Stimulated activated naive CD8-positive, alpha-beta T cell treated with anti-CD3 and anti-CD28 coated beads, Interleukin-15, Interleukin-2, amounts not matched to agents 100 U/mL and 50 U/mL, for 24 hours (primary cell): ENCODE measurements around the gene FOSB.
"Not testable (repeated sequence)": the region's sequence is repeated elsewhere in the genome, so short reads cannot be mapped to it uniquely, and the experiment has no call there.

Experiments
- ATAC-seq: fragments of 150-1000 bp; cut with Tn5 transposase; one replicate; pipeline ENCODE4 v1.10.0; 2021
- DNase-seq: peaks from one replicate; pipeline ENCODE4 v3.0.0; 2021

FOSB gene

DNA sequence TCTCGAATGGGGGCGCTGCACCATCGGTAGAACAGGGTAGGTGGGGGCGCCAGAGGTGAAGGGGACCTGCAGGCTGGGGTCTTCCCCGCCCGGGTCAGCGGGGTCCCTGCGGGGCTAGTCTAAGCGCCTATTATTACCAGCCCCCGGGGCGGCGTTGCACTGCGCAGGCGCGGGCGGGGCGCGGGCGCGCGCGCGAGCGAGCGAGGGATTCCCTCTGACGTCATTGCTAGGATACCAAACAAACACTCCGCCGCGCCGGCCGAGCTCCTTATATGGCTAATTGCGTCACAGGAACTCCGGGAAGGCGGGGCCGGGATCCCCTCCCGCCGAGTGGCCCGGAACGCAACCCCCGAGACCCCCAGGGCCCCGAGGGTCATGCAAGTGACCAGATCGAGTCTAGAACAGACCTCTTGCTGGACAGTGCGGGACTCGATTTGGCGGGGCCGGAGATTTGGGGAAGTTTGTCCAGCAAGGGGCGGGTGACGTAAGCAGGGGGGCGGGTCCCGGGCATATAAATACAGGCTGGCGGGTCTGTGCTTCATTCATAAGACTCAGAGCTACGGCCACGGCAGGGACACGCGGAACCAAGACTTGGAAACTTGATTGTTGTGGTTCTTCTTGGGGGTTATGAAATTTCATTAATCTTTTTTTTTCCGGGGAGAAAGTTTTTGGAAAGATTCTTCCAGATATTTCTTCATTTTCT is at the start of gene FOSB:
TSS of gene FOSB (plus strand) at position 541 of the 703 bp plus-strand sequence. CDS start 591 bp downstream, outside the sequence.
- DNase-seq (peak; percentile 93), ATAC-seq (peak; percentile 21)

DNA sequence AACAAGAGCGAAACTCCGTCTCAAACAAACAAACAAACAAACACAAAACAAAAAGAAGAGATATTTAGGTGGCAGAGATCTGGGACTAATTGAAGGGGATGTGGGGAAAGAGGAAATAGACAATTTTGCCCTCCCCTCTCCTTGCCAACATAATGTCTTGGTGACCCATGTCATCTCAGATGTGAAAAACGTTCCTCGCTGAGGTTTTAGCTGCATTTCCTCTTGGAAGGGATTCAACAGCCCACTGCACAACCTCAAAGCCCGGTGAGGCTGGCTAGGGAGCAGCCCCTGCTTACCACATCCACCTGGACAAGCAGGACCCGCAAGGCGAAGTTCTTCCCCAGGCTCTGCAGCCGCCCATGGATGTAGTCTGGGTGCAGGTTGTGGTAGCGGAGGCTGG is 49.0 kb upstream of the FOSB start:
- ATAC-seq (no peak), DNase-seq (no peak)

DNA sequence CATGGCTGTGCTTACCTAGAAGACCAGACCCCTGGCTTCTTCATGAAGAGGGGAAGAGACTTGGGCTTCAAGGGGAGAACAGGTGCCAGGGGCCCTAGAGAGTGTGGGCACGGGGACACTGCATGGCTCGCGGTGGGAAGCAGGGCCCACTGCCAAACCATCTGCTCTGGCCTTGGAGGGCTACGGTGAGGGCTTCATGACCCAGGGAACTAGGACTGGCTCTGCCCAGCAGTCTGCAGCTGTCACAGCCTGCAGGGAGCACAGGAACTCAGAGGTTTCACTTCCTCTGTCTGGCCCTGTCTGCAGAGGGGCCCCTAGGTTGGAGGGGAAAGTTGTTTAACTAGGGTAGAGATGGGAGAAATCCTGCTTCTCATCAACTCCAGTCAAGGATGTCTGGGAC is 48.4 kb upstream of the FOSB start:
- ATAC-seq (no peak), DNase-seq (no peak)

DNA sequence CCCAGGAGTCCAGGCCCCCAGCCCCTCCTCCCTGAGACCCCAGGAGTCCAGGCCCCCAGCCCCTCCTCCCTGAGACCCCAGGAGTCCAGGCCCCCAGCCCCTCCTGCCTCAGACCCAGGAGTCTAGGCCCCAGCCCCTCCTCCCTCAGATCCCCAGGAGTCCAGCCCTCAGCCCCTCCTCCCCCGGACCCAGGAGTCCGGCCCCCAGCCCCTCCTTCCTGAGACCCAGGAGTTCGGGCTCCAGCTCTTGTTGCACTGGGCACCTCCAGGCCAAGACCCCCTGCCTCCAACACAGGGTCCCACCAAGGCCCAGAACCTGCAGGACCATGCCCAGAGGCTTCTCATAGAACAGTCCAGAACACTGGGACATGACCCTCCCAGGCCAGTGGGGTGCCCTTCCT is 47.9 kb upstream of the FOSB start:
- ATAC-seq (no peak), DNase-seq (no peak)

DNA sequence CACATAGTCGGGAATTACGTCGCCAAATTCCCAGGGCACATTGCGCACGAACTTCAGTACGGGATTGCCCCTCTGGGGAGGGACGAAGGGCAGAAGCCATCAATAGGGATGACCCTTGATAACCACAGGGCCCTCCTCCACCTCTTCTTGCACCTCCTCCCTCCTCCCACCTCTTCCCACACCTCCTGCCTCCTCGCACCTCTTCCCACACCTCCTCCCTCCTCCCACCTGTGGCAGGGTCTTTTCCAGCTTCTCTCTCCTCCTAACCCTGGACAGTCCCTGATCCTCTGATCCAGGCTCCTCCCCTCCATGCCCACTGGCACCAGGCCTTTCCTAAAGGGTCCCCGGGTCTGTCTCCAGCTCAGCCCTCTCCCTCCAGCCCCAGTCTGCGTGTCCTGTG is 47.4 kb upstream of the FOSB start:
- ATAC-seq: no peak
- DNase-seq: no peak

DNA sequence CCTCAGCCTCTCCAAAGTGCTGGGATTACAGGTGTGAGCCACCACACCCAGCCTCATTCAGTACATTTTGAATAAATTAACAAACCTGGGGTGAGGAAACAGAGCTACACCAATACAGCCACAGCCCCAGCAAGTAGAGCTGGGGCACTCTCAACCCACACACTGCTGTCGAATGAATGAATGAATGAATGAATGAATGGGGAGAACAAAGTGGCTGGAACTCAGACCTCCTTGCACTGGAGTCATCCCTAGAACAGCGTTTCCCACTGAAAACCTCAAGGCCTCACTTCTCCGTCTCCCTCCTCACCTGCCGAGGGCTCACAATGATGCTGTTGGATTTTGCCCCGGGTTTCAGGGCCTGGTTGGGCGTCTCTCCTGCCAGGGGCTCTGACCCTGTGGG is 46.9 kb upstream of the FOSB start:
- no peak for ATAC-seq
- no peak for DNase-seq

DNA sequence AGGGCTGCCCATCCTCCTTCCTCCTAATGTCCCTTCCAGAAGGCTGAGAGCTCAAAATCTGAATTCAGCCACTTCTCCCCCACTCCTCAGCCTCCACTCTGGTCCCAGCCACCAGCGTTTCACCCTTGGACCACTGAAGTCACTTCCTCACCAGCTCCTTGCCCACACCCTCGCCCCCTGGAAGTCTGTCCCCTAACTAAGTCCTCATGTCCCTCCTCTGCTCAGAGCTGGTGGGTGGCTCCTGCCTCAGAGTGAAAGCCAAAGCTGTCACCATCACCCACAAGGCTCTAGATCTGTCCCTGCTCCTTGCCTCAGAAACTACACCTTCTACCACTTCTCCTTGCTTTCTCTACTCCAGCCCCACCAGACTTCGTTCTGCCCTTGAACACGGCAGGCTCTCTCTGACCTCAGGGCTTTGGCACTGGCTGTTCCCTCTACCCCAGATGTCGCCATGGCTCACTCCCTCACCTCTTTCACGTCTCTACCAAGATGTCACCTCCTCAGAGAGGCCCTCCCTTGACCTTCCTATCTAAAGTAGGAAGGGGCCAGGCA is 45.8 kb upstream of the FOSB start:
- ATAC-seq (no peak), DNase-seq (no peak)

DNA sequence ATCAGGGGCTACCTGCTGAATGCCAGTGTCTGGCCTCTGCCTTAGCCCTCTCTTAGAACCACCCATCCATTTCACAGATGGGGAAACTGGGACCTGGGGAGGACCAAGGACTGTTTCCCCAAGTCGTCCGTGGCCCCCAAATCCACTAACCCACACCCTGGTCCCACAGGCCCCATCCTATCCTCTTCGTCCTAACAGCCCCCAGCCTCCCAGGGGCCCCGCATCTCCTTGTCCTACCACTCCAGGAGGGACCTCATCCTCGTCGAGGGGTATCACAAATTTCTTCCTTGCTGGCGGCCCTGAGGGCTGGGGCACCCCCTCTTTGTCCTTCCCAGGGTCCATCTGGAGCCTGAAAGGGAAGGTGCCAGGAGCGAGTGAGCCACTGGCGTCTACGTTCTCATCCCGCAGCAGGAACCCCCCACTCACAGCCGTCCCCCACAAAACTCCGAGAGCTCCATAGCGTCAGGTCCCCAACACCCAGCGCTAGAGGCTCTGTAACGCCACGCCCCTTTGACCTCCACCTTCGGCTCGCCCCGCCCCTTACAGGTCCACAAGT is 44.7 kb upstream of the FOSB start:
- DNase-seq (no peak), ATAC-seq (no peak)

DNA sequence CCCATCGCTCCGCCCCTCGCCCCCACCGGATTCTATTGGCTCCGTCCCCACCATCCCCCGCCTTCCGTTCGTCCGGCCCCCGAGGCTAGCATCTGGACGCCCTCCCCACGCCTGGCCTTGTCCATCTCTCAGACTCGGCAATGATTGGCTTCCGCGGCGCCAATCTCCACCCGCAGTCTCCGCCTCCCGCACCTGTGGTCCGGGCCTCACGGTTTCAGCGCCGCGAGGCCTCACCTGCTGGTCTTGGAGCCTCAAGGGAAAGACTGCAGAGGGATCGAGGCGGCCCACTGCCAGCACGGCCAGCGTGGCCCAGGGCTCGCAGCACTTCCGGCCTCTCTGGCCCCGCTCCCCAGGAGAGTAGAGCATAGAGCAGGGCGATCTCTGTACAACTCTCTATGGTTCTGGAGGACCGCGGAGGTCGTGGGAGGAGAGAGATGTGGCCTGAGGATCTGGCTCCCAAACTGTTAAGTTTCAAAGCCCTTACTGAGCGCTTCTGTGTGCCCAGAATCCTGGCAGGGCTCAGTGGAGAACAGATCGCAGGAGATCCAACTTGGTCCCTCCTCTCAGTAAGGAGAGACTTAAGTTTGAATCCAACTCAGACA is 44.1 kb upstream of the FOSB start, which contains the start of gene ERCC1:
TSS of gene ERCC1 (minus strand) at position 329 of the 602 bp plus-strand sequence. CDS start 543 bp downstream, outside the sequence.
- peak; percentile 95 for DNase-seq
- peak; percentile 79 for ATAC-seq

DNA sequence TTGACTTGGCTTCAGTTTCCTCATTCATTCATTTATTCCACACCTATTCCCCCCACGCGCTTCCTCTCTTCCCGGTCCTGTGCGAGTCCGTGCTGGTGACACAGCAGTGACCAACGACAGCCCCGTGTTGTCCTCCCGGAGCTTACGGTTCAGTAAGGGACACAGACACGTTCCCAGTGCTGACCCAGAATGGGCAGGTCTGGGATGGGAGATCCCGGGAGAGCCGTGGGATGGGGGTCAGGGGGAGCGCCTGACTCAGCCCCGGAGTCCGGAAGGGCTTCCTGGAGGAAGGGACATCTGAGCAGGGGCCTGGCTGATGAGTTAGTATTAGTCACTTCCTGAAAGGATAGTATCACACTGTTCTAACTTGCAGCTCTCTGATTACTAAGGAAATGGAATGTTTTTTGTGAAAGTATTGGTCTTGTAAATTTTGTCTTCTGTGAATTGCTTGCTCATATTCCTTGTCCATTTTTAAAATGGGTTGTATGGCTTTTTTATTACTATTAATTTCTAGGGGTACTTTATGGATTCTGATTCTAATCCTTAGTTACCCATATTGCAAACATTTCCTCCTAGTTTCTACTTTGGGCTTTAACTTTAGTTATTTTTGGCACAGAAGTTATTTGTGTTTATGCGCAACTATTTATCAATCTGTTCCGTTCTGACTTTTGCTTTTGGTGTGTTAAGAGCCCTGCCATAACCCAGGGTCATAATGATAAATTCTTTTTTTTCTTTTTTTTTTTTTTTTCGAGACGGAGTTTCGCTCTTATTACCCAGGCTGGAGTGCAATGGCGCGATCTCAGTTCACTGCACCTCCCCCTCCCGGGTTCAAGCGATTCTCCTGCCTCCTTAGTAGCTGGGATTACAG is 43.4 kb upstream of the FOSB start:
- ATAC-seq: peak; percentile 71
- peak; percentile 66 for DNase-seq

DNA sequence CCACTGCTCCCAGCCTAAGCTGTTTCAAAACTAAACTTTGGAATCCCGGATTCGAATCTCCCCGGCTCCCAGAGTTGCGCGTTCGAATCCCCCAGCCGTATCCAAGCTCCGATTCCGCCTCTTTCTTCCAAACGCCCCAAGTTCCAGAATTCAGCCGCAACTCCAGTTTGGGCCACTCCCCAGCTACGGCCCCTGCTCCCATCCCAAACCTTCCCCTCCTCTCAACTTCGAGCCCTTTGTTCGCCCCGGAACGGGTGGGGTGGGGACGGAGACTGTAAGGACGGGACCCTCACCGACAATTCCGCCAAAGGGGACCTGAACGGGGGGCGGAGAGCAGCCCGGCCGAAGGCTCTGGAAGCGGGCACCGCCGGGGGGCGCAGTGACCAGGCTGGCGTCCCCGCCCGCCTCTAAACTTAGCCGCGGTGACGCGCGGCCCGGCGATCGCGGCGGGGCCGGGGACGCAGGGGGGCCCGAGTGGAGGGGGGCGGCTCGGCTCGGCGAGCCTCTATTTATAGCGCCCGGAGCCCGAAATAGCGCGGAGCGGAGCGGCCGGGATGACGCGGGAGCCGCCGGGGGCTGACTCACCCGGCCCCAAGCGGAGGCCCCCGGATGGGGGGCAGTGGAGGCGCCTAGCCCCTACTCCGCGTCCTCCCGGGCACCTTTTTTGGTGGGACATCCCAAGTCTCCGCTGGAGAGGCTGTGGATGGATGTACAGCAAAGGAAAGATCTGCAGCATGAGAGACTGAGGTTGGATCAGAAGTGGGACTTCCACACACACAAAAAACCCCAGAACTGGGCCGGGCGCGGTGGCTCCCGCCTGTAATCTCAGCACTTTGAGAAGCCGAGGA is 39.2 kb upstream of the FOSB start:
- DNase-seq (peak; percentile 51), ATAC-seq (no peak)

DNA sequence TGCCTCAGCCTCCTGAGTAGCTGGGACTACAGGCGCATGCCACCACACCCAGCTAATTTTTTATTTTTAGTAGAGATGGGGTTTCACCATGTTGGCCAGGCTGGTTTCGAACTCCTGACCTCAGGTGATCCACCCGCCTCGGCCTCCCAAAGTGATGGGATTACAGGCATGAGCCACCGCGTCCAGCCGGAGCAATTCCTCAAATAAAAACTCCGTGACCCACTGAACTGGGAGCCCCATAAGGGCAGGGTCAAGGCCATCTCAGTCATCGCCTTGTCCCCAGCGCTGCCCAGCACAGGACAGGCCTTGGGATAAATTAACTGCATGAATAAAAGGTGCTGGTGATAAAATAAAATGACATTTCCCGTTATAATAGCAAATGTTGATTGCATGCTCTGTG is 37.9 kb upstream of the FOSB start:
- DNase-seq, ATAC-seq: not testable (repeated sequence)

DNA sequence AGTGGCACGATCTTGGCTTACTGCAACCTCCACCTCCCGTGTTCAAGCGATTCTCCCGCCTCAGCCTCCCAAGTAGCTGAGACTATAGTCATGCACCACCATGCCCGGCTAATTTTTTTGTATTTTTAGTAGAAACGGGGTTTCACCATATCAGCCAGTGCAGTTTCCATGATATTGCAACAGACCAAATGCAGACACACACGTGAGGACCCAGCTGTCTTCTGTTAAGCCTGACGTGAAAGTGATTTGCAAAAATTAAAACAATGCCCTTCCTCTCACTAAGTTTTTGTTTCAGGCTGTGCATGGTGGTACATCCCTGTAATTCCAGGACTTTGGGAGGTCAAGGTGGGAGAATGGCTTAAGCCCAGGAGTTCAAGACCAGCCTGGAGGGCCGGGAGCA is 36.8 kb upstream of the FOSB start:
- ATAC-seq, DNase-seq: not testable (repeated sequence)

DNA sequence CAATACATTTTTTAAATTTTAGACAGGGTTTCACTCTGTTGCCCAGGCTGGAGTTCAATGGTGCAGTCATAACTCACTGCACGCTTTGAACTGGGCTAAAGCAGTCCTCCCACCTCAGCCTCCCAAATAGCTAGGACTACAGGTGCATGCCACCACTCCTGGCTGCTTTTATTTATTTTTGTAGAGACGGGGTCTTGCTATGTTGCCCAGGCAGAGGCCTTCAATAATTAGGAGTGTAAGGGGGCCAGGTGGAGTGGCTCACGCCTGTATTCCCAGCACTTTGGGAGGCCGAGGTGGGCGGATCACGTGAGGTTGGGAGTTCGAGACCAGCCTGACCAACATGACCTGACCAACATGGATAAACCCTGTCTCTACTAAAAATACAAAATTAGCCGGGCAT is 35.3 kb upstream of the FOSB start:
- DNase-seq, ATAC-seq: not testable (repeated sequence)

DNA sequence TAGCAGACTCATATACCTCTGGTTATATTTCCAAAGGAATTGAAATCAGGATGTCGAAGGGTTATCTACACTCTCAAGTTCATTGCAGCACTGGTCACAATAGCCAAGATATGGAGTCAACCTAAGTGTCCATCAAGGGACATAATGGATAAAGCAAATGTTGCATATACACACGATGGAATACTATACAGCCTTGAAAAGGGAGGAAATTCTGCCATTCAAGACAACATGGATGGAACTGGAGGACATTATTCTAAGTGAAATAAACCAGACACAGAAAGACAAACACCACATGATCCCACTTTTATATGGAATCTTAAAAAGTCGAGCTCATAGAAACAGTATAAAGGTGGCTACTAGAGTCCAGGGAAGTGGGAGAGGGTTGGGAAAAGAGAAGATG is 30.5 kb upstream of the FOSB start:
- no peak for ATAC-seq
- no peak for DNase-seq

DNA sequence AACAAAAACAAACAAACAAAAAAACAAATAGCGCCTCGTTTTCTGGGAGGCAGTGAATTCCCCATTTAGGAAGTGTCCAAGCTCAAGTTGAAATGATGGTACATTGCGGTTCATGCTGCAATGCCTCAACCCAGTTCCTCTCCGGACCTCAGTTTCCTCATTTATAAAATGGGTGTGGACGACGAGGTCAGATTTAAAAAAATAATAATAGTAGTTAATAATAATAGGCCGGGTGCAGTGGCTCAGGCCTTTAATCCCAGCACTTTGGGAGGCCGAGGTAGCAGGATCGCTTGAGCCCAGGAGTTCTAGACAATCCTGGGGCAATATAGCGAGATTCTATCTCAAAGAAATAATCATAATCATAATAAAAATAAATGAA is 28.6 kb upstream of the FOSB start:
- no peak for ATAC-seq
- no peak for DNase-seq

DNA sequence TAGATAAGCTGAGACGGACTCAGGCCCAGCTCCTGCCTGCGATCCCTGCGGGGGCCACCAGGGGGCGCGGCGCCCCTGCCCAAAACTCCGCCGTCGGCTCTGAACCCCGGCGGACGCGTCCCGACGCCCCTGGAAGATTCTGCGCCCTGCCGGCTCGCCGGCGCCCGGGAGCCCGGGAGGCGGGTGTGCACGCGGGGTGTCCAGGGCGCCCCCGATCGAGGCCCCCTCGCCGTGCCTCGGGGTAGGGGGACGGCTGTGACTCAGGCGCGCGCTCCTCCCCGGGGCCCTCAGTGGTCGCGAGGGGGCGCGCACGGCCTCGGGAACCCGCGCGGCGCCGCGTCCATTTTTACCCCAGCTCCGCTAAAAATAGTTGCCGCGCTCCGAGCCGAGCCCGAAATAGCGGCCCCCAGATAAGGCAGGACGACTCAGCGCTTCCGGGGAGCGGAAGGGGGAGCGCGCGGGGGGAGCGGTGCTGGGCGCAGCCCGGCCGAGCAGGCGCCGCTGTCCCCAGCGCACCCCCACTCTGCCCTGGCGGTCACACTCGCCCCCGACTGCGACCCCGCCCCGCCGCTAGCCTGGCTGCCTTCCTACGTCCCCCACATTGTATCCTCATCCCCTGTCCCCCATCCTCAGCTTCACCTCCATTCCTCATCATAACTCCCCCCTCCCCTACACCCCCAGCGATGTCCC is 28.1 kb upstream of the FOSB start:
- peak; percentile 68 for ATAC-seq
- DNase-seq: peak; percentile 87

DNA sequence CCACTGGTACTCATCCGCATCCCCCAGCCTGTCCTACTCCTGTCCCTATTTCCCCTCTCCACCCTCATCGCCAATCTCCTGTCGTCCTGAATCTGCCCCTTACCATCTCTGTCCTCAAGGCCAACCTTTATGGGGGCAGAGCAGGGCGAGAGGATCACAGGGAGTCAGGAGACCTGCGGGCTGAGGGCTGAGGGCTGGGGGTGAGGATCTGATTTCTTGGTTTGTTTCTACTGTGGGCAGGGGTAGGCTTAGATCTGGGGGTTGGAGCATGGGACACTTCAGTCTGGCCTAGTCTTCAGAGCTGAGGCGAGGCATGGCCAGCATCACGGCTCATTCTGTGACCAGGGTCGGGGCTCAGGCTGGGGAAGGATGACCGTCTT is 27.5 kb upstream of the FOSB start:
- DNase-seq: no peak
- no peak for ATAC-seq

DNA sequence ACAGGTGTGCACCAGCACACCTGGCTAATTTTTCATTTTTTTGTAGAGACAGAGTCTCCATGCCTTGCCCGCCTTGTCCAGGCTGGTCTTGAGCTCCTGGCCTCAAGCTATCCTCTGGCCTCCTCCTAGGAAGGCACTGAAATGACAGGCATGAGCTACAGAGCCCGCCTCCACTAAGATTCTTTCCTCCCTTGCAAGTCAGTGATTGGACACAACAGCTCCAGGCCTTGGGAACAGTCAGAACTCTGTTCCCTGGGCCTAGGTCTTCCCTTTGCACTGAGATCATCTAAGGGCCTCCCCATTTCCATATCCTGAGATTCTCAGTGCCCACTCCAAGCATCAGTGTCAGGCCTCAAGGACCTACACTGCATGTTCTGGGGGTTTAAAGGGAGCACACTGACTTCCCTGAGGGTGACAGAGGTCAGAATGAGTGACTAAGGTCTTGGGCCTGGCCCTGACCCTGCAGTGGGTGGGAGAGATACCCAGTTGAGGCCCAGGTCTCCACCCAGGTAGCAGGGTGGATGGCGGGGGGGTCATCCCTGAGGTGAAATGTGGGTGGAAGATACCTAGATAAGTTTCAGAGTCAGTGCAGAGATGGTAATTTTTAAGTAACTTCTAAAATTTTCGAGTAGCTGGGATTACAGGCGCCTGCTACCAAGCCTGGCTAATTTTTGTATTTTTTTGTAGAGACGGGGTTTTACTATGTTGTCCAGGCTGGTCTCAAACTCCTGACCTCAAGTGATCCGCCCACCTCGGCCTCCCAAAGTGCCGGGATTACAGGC is 26.7 kb upstream of the FOSB start:
- ATAC-seq (no peak), DNase-seq (no peak)

DNA sequence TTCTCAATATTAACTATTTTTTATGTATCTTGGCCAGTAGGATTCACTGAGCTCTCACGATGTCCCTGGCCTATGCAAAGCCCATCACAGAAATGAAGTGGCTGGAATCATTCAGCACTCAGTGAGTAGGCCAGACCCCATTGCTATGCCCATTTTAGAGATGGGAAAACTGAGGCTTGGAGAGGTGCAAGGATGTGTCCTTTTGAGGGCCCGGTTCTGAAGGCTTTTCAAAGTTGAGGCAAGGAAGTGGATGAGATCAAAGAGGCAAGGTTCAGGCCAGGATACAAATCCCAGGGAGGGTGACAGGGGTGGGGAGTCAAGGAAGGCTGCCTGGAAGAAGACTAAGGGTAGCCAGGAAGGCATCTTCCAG is 25.4 kb upstream of the FOSB start:
- DNase-seq (no peak), ATAC-seq (no peak)
